Measurements from ENCODE around the gene AFF3.

The AFF3 gene

GRCh38 chr2:100004348-100004884, 138.0 kb downstream of the AFF3 start:
- no peak for DNase-seq

- DNase-seq = no peak
Observed at GRCh38 chr2:100002059-100002458, 140.3 kb downstream of the AFF3 start.

- no peak for DNase-seq
Observed at GRCh38 chr2:100000915-100001707, 141.3 kb downstream of the AFF3 start.

GRCh38 chr2:99998651-99999320, 143.6 kb downstream of the AFF3 start:
- no peak for DNase-seq

- no peak for DNase-seq
Observed at GRCh38 chr2:99989905-99990304, 152.5 kb downstream of the AFF3 start.

GRCh38 chr2:99988599-99988998, 153.8 kb downstream of the AFF3 start:
- no peak for DNase-seq

GRCh38 chr2:99987160-99987559, 155.2 kb downstream of the AFF3 start:
- no peak for DNase-seq

- DNase-seq = peak; percentile 9 to 26
Observed at GRCh38 chr2:99984799-99985515, 157.4 kb downstream of the AFF3 start.

GRCh38 chr2:99982744-99983143, 159.6 kb downstream of the AFF3 start:
- DNase-seq = no peak

- DNase-seq = no peak
Observed at GRCh38 chr2:99981840-99982239, 160.6 kb downstream of the AFF3 start.

GRCh38 chr2:99980176-99980575, 162.2 kb downstream of the AFF3 start:
- no peak for DNase-seq

- no peak for DNase-seq
Observed at GRCh38 chr2:99977966-99978365, 164.4 kb downstream of the AFF3 start.

GRCh38 chr2:99975386-99975785, 167.0 kb downstream of the AFF3 start:
- no peak for DNase-seq

GRCh38 chr2:99974682-99975375, 167.6 kb downstream of the AFF3 start:
- no peak for DNase-seq

- DNase-seq = no peak
Observed at GRCh38 chr2:99974275-99974674, 168.1 kb downstream of the AFF3 start.

- peak in 1 of 2 experiments; percentile 16 for DNase-seq
Observed at GRCh38 chr2:99971326-99971900, 171.0 kb downstream of the AFF3 start.

- DNase-seq = no peak
Observed at GRCh38 chr2:99970292-99970868, 172.0 kb downstream of the AFF3 start.

- no peak for DNase-seq
Observed at GRCh38 chr2:99961196-99961913, 181.0 kb downstream of the AFF3 start.

- DNase-seq = no peak
Observed at GRCh38 chr2:99960790-99961189, 181.6 kb downstream of the AFF3 start.

- DNase-seq = no peak
Observed at GRCh38 chr2:99960291-99960690, 182.1 kb downstream of the AFF3 start.

- DNase-seq = no peak
Observed at GRCh38 chr2:99959261-99960014, 183.0 kb downstream of the AFF3 start.
